Fibroblast of lung (primary cell): ENCODE measurements around the gene CHCHD6.

Source experiments
- EZH2 ChIP-seq: IDR thresholded peaks from 2 replicates; pipeline ENCODE4 v1.5.1; 2012; ENCODE audit warnings: low read length, control low read depth, mild to moderate bottlenecking; ENCODE audit errors: missing control alignments
- TF ChIP-seq, protein P1 (sequence below), 2 donors: IDR thresholded peaks in 1 of 2; conservative IDR thresholded peaks in 1 of 2; 1 replicate in 1 of 2; 2 replicates in 1 of 2; pipeline ENCODE4 v1.5.1; 2011 to 2012; ENCODE audit warnings: low read length in 2 of 2, control low read depth in 1 of 2, inconsistent platforms in 1 of 2, low read depth in 1 of 2, mild to moderate bottlenecking in 1 of 2

- TF ChIP-seq, protein P1, sequence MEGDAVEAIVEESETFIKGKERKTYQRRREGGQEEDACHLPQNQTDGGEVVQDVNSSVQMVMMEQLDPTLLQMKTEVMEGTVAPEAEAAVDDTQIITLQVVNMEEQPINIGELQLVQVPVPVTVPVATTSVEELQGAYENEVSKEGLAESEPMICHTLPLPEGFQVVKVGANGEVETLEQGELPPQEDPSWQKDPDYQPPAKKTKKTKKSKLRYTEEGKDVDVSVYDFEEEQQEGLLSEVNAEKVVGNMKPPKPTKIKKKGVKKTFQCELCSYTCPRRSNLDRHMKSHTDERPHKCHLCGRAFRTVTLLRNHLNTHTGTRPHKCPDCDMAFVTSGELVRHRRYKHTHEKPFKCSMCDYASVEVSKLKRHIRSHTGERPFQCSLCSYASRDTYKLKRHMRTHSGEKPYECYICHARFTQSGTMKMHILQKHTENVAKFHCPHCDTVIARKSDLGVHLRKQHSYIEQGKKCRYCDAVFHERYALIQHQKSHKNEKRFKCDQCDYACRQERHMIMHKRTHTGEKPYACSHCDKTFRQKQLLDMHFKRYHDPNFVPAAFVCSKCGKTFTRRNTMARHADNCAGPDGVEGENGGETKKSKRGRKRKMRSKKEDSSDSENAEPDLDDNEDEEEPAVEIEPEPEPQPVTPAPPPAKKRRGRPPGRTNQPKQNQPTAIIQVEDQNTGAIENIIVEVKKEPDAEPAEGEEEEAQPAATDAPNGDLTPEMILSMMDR (conservative IDR thresholded peaks at IDR 0.05 in 1 of 2, IDR thresholded peaks at IDR 0.05 in 1 of 2; ENCODE audit: low read depth in 1 of 2, low read length in 2 of 2): no peak
- TF ChIP-seq EZH2: no peak
Measured at GRCh38 chr3:126881861-126882260, 177.8 kb downstream of the CHCHD6 start.
